Mucosa of stomach (tissue), 1 donor: Measurements from ENCODE around the gene QSOX2.

Experiments used
- H3K27me3 ChIP-seq: one replicate; pipeline ENCODE4 v1.7.0; 2013; ENCODE audit warnings: mild to moderate bottlenecking, low read length; ENCODE audit not compliant: control insufficient read depth, insufficient read depth
- H3K36me3 ChIP-seq: one replicate; pipeline ENCODE4 v1.7.0; 2013; ENCODE audit warnings: low read length; ENCODE audit not compliant: control insufficient read depth, insufficient read depth
- H3K4me1 ChIP-seq: one replicate; pipeline ENCODE4 v1.7.0; 2013; ENCODE audit warnings: mild to moderate bottlenecking, low read length; ENCODE audit not compliant: control insufficient read depth, insufficient read depth
- H3K4me3 ChIP-seq: one replicate; pipeline ENCODE4 v1.7.0; 2013; ENCODE audit warnings: low read length
- H3K9ac ChIP-seq: one replicate; pipeline ENCODE4 v1.7.0; 2013; ENCODE audit warnings: mild to moderate bottlenecking, low read length, moderate library complexity
- H3K9me3 ChIP-seq: one replicate; pipeline ENCODE4 v1.7.0; 2013; ENCODE audit warnings: mild to moderate bottlenecking, low read length, moderate library complexity; ENCODE audit not compliant: control insufficient read depth
- donor health status: Pancreatic carcinoma.

The QSOX2 gene

GRCh38 chr9:136204145-136204805, 41.3 kb downstream of the QSOX2 start:
- H3K9me3 ChIP-seq = no peaks in the 10 kb centered on the region
- H3K4me3 ChIP-seq = no peak overlapping the region
- peaks cover 56% of the 10 kb centered on the region for H3K27me3 ChIP-seq
- H3K4me1 ChIP-seq = no peaks in the 10 kb centered on the region
- no peak overlapping the region for H3K9ac ChIP-seq
- no peaks in the 10 kb centered on the region for H3K36me3 ChIP-seq

- Histone ChIP-seq H3K9me3 (no peaks in the 10 kb centered on the region), H3K36me3 (no peaks in the 10 kb centered on the region), H3K27me3 (peaks cover 60% of the 10 kb centered on the region), H3K9ac (no peak overlapping the region), H3K4me3 (no peak overlapping the region), H3K4me1 (no peaks in the 10 kb centered on the region)
Measured at GRCh38 chr9:136203408-136204144, 42.0 kb downstream of the QSOX2 start.

GRCh38 chr9:136202454-136203407, 42.9 kb downstream of the QSOX2 start:
- H3K27me3 ChIP-seq = peaks cover 68% of the 10 kb centered on the region
- no peaks in the 10 kb centered on the region for H3K4me1 ChIP-seq
- no peak overlapping the region for H3K4me3 ChIP-seq
- H3K9me3 ChIP-seq = no peaks in the 10 kb centered on the region
- no peak overlapping the region for H3K9ac ChIP-seq
- H3K36me3 ChIP-seq = no peaks in the 10 kb centered on the region

GRCh38 chr9:136201609-136202453, 43.8 kb downstream of the QSOX2 start:
- Histone ChIP-seq H3K4me1 (no peaks in the 10 kb centered on the region), H3K9ac (no peak overlapping the region), H3K27me3 (peaks cover 77% of the 10 kb centered on the region), H3K9me3 (no peaks in the 10 kb centered on the region), H3K4me3 (no peak overlapping the region), H3K36me3 (no peaks in the 10 kb centered on the region)

- Histone ChIP-seq H3K9ac (no peak overlapping the region), H3K27me3 (peaks cover 84% of the 10 kb centered on the region), H3K4me3 (no peak overlapping the region), H3K9me3 (no peaks in the 10 kb centered on the region), H3K36me3 (no peaks in the 10 kb centered on the region), H3K4me1 (no peaks in the 10 kb centered on the region)
Measured at GRCh38 chr9:136201174-136201573, 44.4 kb downstream of the QSOX2 start.

- Histone ChIP-seq H3K36me3 (no peaks in the 10 kb centered on the region), H3K9ac (no peak overlapping the region), H3K9me3 (no peaks in the 10 kb centered on the region), H3K4me3 (no peak overlapping the region), H3K4me1 (no peaks in the 10 kb centered on the region), H3K27me3 (peaks cover 89% of the 10 kb centered on the region)
Measured at GRCh38 chr9:136200424-136200823, 45.2 kb downstream of the QSOX2 start.

GRCh38 chr9:136199391-136200288, 46.0 kb downstream of the QSOX2 start:
- H3K36me3 ChIP-seq = no peaks in the 10 kb centered on the region
- peaks cover 90% of the 10 kb centered on the region for H3K27me3 ChIP-seq
- no peak overlapping the region for H3K4me3 ChIP-seq
- H3K9me3 ChIP-seq = no peaks in the 10 kb centered on the region
- H3K9ac ChIP-seq = no peak overlapping the region
- H3K4me1 ChIP-seq = no peaks in the 10 kb centered on the region

GRCh38 chr9:136198605-136199083, 47.0 kb downstream of the QSOX2 start:
- Histone ChIP-seq H3K9ac (no peak overlapping the region), H3K27me3 (peaks cover 87% of the 10 kb centered on the region), H3K9me3 (no peaks in the 10 kb centered on the region), H3K4me3 (no peak overlapping the region), H3K4me1 (no peaks in the 10 kb centered on the region), H3K36me3 (no peaks in the 10 kb centered on the region)

- no peak overlapping the region for H3K9ac ChIP-seq
- no peaks in the 10 kb centered on the region for H3K9me3 ChIP-seq
- no peaks in the 10 kb centered on the region for H3K36me3 ChIP-seq
- peaks cover 87% of the 10 kb centered on the region for H3K27me3 ChIP-seq
- no peaks in the 10 kb centered on the region for H3K4me1 ChIP-seq
- H3K4me3 ChIP-seq = no peak overlapping the region
Measured at GRCh38 chr9:136197930-136198604, 47.5 kb downstream of the QSOX2 start.

GRCh38 chr9:136197084-136197875, 48.3 kb downstream of the QSOX2 start:
- no peaks in the 10 kb centered on the region for H3K4me1 ChIP-seq
- no peak overlapping the region for H3K4me3 ChIP-seq
- H3K27me3 ChIP-seq = peaks cover 89% of the 10 kb centered on the region
- no peak overlapping the region for H3K9ac ChIP-seq
- H3K9me3 ChIP-seq = no peaks in the 10 kb centered on the region
- H3K36me3 ChIP-seq = no peaks in the 10 kb centered on the region
